HG02938 (cell line): Measurements from ENCODE around the gene CAPN9.

Experiments
- ATAC-seq: cut with Tn5 transposase; IDR thresholded peaks from one replicate; pipeline ENCODE4 v1.9.1; 2021; ENCODE audit warnings: mild to moderate bottlenecking, moderate library complexity; ENCODE audit not compliant: unreplicated experiment

The CAPN9 gene

DNA sequence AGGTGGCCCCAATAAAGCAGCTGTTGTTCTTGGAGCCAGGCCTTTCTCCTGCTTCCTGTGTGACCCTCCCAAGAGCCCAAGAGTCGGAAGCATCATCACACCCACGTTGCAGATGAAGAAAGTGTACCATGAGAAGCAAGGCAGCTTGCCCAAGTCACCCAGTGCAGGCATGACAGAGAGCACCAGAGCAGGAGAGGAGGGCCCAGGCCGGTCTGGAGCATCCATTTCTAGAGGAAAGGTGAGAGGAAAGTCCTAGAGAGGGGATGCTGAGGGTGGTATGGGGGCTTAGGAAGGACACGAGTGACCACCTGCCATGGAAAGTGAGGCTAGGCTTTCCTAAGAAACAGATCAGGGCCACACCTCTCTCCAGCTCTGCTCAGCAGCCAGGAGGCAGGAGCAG, 74.2 kb downstream of the CAPN9 start:
- no peak for ATAC-seq

DNA sequence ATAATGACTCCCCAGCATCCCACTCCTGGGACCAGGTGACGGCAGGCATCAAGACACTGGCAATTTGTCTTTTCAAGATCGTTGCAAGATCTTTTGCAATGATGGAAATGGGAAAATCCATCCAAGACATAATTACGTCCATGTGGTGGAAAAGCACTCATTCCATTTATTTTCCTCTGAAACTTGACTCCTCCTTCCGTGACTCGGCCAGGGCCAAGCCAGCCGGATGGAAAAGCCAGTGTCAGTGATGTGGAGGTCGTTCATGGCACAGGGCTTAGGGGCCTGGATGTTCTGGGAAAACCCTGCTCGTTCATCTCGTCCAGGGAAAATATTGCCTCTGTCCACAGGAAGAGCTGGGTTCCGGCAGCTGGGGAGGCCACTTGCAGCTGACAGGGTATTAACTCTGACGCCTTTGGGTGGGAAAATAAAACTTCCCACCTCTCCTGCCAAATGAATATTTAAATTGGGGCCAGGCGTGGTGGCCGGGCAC, 74.9 kb downstream of the CAPN9 start:
- ATAC-seq = no peak

DNA sequence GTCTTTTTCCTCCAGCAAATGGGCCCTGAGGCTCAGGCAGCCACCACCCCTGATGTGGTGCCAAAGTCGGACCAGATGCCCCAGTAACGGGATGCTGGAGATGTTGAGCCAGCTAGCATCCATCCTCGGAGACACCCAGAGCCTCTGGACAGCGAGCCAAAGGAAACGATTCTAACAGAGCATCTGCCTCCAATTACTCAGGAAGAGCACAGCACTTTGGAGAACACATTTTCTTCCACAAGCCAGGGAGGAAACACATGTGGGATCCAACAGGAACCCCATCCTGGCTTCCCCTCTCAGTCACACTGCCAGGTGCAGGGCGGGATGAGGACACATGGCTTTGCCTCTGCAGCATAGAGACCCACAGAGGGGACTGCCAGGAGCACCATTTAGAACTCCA, 76.2 kb downstream of the CAPN9 start:
- ATAC-seq = no peak

DNA sequence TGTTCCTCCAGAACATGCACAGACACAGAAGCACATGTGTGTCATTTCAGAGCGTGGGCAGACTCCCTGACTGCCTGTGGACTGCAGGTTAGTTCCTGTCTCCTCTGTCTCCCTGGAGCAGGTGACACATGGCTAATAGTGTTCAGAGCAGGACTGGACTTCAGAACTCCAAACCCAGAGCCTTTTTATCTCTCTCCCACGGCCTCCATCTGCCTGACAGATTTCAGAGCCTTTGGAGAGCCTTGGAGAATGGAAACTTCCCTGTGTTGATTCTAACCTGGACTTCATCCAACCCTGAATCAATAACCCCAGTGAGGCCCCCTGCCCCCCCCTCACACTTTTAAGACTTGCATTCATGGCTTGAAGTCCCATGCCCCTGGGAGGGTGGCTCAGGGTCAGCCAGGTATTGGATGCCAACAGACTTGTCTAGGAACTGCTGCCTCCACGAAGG, 76.8 kb downstream of the CAPN9 start:
- ATAC-seq = no peak

DNA sequence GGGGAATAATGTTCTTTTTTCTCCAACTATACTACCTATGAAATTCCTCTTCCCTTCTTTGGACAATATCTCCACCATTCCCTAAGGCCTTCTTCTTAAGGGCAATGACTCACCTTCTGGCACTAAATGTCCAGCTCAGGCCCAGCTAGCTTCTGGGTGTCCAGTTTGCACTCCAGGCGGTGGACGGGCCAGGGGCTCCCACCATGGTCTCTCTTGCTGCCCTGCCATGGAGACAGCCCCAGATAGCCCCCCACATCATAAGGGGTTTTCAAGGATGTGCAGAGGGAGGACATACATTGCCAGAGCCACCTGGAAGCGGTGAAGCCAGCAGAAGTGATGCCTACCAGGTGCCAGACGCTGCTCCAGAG, 77.3 kb downstream of the CAPN9 start:
- no peak for ATAC-seq

DNA sequence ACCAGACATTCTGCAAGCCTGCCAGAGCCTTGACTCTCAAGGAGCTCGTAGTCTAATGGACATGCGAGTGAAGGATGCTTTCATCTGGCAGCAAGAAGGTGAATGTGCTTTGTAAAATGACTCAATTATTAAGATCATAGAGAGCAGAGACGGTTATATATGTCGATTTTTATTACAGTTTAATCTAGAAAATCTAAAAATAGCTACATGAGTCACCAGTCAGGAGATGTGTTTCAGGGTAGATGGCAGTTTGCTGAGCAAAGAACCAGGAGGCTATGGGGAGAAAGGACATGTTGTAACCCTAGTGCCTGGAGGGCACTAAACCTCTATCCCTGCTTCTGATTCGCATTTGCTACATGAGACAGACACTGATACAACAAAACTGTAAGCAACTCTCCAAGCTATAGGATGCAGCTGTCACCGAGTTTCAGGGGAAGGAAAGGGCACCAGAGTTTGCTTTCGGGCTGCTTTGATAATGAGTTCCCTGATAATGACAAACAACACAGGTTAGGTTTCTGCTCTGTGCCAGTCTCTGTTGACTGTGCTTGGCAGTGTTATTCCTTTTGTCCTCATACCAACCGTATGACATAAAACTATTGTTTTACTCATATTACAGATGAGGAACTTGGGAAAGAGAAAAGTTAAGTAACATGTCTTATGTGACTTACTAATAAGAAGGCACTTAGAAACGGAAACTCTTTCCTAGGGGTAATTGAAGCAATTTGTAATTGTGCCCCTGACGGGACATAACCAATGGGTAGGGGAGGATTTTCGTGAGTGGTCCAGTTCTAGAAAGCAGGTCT, 77.9 kb downstream of the CAPN9 start:
- ATAC-seq = no peak

DNA sequence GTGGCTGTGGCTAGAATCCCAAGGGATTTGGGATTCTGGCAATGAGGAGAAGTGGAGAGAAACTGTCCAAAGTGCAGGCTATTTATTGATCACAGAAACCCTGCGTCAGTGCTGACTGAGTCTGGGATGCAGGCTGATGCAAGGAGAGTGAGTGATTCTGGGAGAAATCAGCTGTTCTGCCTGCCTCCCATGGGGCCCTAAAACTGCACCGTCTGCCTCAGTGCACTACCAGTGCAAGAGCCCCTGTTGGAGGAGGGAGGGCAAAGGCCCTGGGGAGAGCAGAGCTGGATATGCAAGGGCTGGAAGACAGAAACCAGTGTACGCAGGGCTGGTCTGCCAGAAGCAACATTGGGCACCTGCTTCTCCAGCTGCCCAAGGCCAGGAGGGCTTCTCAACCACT, 78.6 kb downstream of the CAPN9 start:
- ATAC-seq = no peak

DNA sequence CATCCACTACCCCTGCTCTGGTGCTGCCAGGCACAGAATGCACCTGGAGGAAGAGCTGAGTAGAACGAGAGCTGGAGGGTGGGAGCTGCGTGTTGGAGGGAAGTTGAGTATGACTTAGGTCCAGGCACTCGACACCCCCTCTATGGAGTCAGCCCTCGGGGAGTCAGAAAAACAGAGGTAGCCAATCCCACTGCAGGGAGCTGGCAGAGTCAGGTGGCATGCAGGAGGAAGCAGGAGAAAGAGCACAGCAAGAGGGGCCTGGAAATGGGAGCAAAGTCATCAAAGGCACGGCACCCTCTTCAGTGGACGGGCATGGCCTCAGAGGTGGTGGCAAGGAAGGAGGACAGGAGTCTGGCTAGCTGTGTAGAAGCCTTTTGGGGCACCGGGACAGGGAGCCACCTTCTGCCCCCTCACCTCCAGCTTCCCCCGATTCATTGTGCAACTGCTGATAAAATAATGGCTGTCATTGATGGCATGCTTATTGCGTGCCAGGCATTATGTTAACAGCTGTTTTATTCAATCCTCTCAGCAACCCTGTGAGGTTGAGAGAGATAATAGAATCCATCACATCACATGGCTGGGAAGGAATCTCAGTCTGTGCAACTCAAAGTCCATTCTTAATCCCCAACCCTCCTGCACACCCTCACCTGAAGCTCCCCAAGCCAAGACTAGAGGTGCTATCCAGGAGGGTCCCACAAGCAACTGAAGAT, 79.1 kb downstream of the CAPN9 start:
- no peak for ATAC-seq

DNA sequence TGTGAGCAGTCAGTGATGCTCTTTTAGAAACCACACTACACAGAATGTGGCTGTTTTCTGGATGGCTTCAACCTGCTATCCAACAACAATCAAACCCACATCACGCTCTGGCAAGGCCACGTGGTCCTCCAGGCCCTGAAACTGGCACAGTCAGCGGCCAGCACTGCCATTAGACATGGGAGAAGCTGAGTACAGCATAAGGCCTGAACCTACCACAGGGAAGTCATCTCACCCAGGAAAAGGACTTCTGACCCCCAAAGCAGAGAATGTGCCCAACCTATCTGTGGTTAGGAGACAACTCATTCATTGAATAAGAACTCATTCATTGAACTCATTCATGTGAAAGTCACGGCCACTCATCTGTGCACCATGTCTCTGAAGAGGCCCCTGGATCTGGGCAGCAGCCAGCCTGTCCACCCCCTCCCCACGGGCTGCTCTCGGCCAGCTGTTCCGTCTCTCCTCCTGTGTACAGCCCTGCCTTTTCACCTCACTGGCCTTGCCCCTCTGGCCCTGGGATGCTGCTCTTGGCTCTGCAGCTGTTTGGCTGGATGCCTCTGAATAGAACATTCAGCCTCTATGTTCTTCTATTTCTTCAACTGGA, 80.0 kb downstream of the CAPN9 start:
- no peak for ATAC-seq

DNA sequence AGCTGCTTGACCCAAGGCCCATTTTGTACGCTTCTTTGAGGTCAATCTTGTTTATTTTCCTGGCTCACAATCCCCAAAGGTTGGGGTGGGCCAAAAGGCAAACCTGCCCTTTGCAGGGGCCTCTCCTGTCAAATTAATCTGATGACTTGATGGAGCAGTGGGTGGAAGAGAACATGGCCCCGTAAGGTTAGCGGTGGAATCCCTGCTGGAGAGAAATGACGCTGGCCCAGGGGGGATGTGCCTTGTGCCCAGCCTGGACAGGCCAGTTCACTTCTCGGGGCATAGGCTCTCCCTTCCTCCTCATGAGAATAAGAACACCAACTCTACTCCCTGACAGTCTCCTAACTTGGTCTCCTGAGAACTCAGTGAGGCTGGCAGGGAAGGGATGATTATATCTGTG, 80.6 kb downstream of the CAPN9 start:
- ATAC-seq = no peak

DNA sequence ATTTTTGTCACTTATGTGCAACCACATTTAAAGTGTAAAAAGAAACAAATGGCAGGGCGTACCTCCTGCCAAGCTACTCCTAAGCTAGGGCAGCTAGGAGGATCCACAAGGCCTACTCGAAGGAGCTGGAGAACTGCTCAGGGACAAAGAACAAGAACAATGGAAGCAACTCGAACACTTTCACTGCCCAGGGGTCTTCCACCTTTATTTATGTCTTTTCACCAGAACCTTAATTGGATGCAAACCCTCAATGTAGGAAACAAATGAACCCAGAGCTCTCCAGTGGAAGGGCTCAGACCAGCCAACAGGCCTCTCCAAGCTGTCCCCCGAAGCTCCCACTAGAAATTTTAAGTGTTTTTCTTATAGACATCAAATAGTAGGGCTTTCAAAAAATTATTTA, 81.2 kb downstream of the CAPN9 start:
- ATAC-seq = no peak

DNA sequence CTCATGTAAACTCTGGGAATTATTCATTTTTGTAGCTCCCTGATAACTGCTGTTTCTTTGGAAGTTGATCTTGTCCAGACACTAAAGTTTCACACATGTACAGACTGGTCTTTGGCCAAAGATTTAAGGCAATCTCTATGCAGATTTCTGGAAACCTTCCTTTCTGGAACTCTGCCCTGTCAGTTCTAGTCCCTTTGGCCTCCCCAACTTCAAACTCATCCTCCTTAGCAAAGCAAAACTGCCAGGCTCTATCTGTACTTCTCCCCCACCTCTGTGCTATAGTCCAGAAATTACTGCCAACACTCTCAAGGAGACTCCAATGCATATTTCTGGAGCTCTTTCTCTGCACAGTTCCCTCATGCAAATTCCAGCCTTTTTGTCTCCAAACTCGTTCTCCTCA, 84.6 kb downstream of the CAPN9 start:
- ATAC-seq = no peak

DNA sequence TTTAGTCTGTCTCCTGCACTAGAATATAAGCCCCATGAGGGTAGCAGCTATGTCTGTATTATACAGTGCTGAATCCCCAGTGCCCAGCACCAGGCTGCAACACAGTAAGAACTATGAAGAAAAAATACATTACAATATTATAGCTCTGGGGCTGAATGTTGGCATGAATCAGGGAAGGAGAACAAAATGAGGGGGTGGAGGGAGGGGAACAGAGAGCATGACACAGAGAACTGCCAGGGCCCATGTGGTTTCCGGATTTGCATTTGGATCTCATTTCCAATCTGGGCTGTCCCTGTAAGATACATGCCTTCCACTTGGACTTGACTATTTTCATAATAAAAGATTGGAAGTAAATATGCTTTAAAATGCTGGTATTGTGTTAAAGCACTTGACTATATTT, 85.3 kb downstream of the CAPN9 start:
- no peak for ATAC-seq

DNA sequence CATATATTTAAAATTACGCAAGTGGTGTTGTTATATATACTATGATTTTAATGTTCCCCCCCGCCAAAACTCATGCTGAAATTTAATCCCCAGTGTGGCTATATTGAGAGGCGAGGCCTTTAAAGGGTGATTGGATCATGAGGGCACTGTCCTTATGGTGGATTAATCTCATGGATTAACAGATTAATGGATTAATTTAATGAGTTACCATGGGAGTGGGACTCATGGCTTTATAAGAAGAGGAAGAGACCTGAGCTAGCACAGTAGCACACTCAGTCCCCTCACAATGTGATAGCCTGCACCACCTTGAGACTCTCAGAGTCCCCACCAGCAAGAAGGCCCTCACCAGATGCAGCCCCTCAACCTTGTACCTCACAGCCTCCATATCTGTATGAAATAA, 86.3 kb downstream of the CAPN9 start:
- no peak for ATAC-seq

DNA sequence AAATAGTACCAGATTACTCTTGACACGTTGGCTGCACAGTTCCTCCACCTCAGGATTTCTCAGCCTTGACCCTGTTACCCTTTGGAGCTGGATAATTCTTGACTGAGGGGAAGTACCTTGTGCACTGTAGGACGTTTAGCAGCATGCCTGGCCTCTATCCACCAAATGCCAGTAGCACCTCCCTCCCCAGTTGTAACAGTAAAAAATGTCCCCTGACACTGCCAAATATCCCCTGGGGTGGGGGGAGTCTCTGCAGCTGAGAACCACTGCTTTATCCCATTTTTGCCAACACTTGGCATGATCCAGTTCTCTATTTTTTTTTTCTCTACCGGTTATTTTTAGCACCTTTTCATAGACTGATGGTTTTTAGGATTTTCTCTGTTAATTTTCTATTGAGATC, 87.1 kb downstream of the CAPN9 start:
- ATAC-seq = no peak

DNA sequence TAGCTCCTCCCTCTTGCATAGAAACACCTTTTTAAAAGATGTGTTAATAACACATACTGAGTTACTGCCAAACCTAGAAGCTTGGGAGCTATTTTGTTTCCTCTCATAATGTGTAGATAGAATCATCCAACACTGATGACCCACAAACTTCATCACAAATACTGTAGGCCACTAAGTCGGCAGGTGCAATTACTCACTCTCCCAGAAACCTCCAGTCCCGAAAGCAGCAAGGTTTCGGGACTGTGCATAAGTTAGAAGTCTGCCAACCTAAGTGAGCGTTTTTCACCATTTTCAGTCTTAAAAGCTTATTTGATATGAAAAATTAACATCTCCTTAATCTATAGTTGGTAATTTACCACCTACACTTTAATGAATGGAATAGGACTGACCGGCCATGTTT, 89.2 kb downstream of the CAPN9 start:
- ATAC-seq = no peak

DNA sequence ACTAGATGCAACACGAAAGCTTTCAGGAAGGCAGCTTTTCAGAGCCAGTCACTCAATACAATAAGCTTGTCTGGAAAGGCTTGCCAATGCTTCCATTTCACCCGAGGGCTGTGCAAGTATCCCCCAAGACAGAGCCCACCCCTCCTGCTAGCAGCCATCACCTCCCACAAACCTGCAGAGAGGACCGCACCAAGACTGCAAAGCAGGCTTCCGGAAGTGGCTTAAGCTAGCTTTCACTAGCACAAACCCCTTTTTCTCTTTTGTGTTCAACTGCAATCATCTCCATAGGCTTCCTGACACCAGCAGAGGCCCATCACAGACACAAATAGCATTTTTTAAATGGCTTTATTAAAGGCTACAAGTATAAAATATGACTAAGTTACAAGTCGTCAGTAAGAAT, 89.6 kb downstream of the CAPN9 start:
- no peak for ATAC-seq

DNA sequence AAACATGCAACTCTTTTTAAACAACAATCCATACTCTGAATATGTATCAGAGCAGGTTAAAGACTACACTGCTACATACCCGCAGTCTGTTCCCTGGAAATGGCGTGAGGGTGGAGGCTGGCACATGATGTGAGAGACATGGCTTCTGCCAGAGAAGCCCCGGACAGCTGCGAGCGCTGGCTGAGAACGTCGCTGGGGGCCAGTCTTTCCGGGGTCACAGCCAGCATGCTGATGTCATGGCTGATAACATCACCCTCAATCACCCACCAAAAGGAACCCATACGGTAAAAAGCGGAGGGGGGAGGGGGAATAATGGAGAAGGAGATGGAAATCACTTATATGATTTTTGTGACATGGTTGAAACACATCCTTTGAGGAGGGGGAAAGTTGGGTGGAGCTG, 92.0 kb downstream of the CAPN9 start:
- ATAC-seq = no peak

DNA sequence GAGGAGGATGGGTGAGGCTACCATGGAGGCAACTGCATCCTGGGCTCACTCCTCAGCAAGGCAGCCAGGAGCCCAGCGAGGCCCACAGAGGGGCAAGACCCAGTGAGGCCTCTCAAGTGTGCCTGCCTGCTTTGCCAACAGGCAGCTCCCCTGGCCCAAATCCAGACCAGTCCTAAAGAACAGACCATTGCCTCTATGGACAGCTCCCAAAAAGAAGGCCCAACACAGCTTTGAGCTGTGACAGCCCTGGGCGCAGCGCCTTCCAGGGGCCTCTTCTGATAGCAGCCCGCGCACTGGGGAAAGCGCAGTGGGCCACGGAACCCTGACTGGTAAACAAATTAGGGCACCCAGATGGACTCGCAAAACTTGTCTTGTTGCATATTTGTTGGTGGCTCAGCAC, 95.6 kb downstream of the CAPN9 start:
- ATAC-seq = no peak

DNA sequence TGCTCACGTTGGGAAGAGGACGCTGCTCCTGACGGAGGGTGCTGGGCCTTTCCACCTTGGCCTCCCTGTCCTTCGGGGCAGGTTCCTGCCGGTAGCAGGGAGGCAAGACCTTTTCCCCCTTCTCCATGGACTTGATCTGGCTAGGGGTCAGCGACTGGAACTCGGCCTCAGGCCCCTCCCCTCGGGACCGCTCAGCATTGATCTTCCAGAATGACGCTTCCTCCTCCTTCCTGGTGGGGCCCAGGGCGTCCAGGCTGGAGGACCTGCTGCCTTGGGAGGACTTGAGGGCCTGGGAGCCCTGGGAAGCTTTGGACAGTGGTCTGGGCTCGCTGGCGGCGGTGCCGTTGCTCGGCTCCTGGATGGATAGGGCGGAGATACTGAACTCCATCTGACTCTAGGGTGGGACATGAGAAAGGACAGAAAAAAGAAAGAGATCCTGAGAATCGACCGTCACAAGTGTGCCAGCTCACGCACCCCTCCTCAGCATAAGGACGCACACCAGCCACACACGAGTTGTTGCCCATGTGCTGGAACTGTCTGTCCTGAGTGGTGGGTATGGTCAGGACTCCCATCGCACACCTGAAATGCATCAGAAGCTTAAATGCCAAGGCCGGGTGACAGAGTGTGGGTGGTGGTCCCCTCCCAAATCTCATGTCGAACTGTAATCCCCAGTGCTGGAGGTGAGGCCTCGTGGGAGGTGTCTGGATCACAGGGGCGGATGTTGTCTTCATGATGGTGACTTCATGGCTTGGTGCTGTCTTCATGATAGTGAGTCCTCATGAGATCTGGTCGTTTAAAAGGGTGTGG, 96.5 kb downstream of the CAPN9 start:
- no peak for ATAC-seq

DNA sequence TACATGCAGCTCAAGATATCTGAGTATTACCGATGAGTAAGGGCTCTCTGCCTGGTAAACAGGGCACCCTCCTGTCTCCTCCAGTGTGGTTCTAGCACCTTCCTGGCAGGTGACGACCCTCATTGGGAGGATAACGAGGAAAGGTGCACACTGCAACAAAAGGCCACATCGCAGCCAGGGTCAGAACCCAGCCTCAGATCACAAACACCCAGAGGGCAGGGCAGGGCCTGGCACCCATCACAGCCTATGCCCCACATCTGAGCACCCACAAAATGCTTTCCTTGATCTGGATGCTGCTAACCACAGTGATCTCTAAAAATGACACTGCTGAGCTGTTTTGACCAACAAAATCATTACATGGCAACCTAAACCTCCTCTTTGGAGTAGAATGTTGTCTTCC, 97.4 kb downstream of the CAPN9 start:
- no peak for ATAC-seq
